ENCODE data around the gene BTNL2. TPM values are rescaled to one million over a fixed set of nuclear protein-coding genes. Genes with fewer than 3 reads are reported as not detected.

Gene BTNL2
- total and polyA plus RNA-seq, 9 of the 15 experiments (the other 6 are each of a cell fraction or from before 2014, with no cell fraction given) = not detected

DNA sequence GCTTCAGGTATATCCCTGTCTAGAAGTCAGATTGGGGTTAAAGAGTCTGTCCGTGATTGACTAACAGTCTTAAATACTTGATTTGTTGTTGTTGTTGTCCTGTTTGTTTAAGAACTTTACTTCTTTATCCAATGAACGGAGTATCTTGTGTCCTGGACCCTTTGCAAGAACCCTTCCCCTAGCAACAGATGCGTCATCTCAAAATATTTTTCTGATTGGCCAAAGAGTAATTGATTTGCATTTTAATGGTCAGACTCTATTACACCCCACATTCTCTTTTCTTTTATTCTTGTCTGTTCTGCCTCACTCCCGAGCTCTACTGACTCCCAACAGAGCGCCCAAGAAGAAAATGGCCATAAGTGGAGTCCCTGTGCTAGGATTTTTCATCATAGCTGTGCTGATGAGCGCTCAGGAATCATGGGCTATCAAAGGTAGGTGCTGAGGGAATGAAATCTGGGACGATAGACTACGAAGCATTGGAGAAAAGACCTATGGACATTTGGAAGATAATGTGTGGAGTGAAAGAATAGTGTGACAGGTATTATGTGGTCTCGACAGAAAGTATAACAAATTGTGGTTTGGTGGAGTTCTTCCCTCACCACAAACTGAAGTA is 32.7 kb upstream of the BTNL2 start, which contains the start of gene HLA-DRA (continued):
- TF ChIP-seq, protein P1, sequence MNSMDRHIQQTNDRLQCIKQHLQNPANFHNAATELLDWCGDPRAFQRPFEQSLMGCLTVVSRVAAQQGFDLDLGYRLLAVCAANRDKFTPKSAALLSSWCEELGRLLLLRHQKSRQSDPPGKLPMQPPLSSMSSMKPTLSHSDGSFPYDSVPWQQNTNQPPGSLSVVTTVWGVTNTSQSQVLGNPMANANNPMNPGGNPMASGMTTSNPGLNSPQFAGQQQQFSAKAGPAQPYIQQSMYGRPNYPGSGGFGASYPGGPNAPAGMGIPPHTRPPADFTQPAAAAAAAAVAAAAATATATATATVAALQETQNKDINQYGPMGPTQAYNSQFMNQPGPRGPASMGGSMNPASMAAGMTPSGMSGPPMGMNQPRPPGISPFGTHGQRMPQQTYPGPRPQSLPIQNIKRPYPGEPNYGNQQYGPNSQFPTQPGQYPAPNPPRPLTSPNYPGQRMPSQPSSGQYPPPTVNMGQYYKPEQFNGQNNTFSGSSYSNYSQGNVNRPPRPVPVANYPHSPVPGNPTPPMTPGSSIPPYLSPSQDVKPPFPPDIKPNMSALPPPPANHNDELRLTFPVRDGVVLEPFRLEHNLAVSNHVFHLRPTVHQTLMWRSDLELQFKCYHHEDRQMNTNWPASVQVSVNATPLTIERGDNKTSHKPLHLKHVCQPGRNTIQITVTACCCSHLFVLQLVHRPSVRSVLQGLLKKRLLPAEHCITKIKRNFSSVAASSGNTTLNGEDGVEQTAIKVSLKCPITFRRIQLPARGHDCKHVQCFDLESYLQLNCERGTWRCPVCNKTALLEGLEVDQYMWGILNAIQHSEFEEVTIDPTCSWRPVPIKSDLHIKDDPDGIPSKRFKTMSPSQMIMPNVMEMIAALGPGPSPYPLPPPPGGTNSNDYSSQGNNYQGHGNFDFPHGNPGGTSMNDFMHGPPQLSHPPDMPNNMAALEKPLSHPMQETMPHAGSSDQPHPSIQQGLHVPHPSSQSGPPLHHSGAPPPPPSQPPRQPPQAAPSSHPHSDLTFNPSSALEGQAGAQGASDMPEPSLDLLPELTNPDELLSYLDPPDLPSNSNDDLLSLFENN (IDR thresholded peaks at IDR 0.05; ENCODE audit: low read depth in 2 of 2, low read length in 2 of 2) = no peak
- TF ChIP-seq SLC30A9 (CRISPR knock-in tag; IDR thresholded peaks at IDR 0.05) (no peak), MYC (IDR thresholded peaks at IDR 0.05; ENCODE audit: low read depth, low read length) (no peak), MYC (CRISPR knock-in tag; IDR thresholded peaks at IDR 0.05; ENCODE audit: borderline replicate concordance, low read depth) (no peak), ELF1 (tag; IDR thresholded peaks at IDR 0.05) (no peak), ETV1 (tag; conservative IDR thresholded peaks at IDR 0.05; ENCODE audit: low read depth) (no peak), EP400 (IDR thresholded peaks at IDR 0.05) (peak; percentile 65), U2AF1 (optimal IDR thresholded peaks at IDR 0.05; ENCODE audit: low read depth, low read length) (no peak), HDAC6 (IDR thresholded peaks at IDR 0.05; ENCODE audit: low read depth, low read length) (no peak), RBM25 (IDR thresholded peaks at IDR 0.05; ENCODE audit: low read depth, low read length, severe bottlenecking) (peak; percentile 74), GTF2F1 (IDR thresholded peaks at IDR 0.05; ENCODE audit: low read depth, low read length) (peak; percentile 81; the same call in 1 of the 2 replicates)
- TF ChIP-seq, protein P2, sequence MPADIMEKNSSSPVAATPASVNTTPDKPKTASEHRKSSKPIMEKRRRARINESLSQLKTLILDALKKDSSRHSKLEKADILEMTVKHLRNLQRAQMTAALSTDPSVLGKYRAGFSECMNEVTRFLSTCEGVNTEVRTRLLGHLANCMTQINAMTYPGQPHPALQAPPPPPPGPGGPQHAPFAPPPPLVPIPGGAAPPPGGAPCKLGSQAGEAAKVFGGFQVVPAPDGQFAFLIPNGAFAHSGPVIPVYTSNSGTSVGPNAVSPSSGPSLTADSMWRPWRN (IDR thresholded peaks at IDR 0.05; ENCODE audit: low read depth) = peak; percentile 60; the same call in 1 of the 2 replicates
